Measurements from ENCODE around the gene AKR1E2. TPM values are rescaled to one million over a fixed set of nuclear protein-coding genes. Genes with fewer than 3 reads are reported as not detected.

AKR1E2 gene
- total RNA-seq, 1 experiment from 2014 or later: 4.7 TPM

DNA sequence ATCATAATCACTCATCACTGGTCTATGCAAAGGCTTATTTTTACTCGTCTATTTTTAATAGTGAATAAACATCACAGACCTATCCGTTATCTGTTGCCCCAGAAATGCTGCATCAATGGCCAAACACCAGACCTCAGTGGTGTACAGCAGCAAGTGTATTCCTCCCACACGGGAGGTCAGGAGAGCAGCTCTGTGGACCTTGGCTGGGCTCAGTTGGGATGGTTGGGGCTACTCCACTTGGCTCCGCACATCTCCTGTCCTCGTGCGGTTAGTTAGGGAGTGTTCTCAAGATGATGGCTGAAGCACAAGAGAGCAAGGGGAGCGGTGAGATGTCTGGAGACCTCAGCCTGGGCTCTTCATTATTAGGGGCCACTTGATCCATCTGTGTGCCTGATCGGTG, 2.0 kb downstream of the AKR1E2 start:
- in situ Hi-C loops (cut with HindIII; ENCODE audit: low pct_unique_long_range_greater_than_20kb, low sequenced_read_pairs) (no loop called here), intact Hi-C loops (cut with micrococcal nuclease; ENCODE audit: unreplicated experiment) (no loop called here)
- POLR2A ChIA-PET: no interaction called here

DNA sequence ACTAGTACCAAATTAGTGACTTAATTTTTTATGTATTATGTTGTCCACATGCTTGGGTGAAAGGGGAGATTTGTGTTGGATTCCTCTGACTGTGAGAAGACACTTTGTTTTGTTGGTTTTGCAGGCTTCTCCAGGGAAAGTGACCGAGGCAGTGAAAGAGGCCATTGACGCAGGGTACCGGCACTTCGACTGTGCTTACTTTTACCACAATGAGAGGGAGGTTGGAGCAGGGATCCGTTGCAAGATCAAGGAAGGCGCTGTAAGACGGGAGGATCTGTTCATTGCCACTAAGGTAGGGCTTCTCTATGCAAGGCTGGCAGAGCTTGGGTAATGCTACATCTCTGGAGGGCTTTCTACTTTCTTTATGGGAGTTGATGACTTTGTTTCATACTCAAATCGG, 4.5 kb downstream of the AKR1E2 start:
- H3K4me3 ChIP-seq (ENCODE audit: low read depth in 2 of 2, low read length in 2 of 2): no peak overlapping the region
- intact Hi-C loops (cut with micrococcal nuclease; ENCODE audit: unreplicated experiment): no loop called here
- H3K27ac ChIP-seq (ENCODE audit: low read length): no peak overlapping the region
- TF ChIP-seq SIN3A (IDR thresholded peaks at IDR 0.05; ENCODE audit: borderline replicate concordance, insufficient read depth, low read depth, low read length) (no peak), POLR2AphosphoS5 (IDR thresholded peaks at IDR 0.05; ENCODE audit: low read depth, low read length) (no peak), TCF7L2 (IDR thresholded peaks at IDR 0.05; ENCODE audit: low read depth, low read length) (no peak)
- TF ChIP-seq, protein P1, sequence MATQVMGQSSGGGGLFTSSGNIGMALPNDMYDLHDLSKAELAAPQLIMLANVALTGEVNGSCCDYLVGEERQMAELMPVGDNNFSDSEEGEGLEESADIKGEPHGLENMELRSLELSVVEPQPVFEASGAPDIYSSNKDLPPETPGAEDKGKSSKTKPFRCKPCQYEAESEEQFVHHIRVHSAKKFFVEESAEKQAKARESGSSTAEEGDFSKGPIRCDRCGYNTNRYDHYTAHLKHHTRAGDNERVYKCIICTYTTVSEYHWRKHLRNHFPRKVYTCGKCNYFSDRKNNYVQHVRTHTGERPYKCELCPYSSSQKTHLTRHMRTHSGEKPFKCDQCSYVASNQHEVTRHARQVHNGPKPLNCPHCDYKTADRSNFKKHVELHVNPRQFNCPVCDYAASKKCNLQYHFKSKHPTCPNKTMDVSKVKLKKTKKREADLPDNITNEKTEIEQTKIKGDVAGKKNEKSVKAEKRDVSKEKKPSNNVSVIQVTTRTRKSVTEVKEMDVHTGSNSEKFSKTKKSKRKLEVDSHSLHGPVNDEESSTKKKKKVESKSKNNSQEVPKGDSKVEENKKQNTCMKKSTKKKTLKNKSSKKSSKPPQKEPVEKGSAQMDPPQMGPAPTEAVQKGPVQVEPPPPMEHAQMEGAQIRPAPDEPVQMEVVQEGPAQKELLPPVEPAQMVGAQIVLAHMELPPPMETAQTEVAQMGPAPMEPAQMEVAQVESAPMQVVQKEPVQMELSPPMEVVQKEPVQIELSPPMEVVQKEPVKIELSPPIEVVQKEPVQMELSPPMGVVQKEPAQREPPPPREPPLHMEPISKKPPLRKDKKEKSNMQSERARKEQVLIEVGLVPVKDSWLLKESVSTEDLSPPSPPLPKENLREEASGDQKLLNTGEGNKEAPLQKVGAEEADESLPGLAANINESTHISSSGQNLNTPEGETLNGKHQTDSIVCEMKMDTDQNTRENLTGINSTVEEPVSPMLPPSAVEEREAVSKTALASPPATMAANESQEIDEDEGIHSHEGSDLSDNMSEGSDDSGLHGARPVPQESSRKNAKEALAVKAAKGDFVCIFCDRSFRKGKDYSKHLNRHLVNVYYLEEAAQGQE (IDR thresholded peaks at IDR 0.05; ENCODE audit: insufficient read depth in 1 of 2, low read depth in 2 of 2, low read length in 1 of 2): no peak
- TF ChIP-seq, protein P2, sequence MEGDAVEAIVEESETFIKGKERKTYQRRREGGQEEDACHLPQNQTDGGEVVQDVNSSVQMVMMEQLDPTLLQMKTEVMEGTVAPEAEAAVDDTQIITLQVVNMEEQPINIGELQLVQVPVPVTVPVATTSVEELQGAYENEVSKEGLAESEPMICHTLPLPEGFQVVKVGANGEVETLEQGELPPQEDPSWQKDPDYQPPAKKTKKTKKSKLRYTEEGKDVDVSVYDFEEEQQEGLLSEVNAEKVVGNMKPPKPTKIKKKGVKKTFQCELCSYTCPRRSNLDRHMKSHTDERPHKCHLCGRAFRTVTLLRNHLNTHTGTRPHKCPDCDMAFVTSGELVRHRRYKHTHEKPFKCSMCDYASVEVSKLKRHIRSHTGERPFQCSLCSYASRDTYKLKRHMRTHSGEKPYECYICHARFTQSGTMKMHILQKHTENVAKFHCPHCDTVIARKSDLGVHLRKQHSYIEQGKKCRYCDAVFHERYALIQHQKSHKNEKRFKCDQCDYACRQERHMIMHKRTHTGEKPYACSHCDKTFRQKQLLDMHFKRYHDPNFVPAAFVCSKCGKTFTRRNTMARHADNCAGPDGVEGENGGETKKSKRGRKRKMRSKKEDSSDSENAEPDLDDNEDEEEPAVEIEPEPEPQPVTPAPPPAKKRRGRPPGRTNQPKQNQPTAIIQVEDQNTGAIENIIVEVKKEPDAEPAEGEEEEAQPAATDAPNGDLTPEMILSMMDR (IDR thresholded peaks at IDR 0.05): no peak
- DNase-seq (ENCODE audit: low read depth, low spot score) (no peak), ATAC-seq (no peak)
- no peaks in the 10 kb centered on the region for H3K36me3 ChIP-seq (ENCODE audit: control insufficient read depth, insufficient read depth, low read length)
- H3K27me3 ChIP-seq (ENCODE audit: control insufficient read depth, insufficient read depth, low read length): no peaks in the 10 kb centered on the region
- ChIA-PET CTCF (no interaction called here), POLR2A (no interaction called here)
- H3K4me1 ChIP-seq (ENCODE audit: control insufficient read depth, insufficient read depth, low read length): no peaks in the 10 kb centered on the region
- in situ Hi-C loops (cut with HindIII; ENCODE audit: low pct_unique_long_range_greater_than_20kb, low sequenced_read_pairs): no loop called here
- no TSS peak for BruUV-seq (replicated peaks)
- H3K9me3 ChIP-seq (ENCODE audit: control insufficient read depth, insufficient read depth, low read depth, low read length): no peaks in the 10 kb centered on the region

More for the DNA sequence above, 2.0 kb downstream of the AKR1E2 start:
- no peak overlapping the region for H3K27ac ChIP-seq (ENCODE audit: low read length)
- CTCF ChIA-PET: interaction anchor here (0.5 kb wide), 1 partner anchor 14 kb away, joined by 10 read pairs; no protein-coding TSS in a partner anchor
- H3K4me3 ChIP-seq (ENCODE audit: low read depth in 2 of 2, low read length in 2 of 2): no peak overlapping the region
- H3K36me3 ChIP-seq (ENCODE audit: control insufficient read depth, insufficient read depth, low read length): no peaks in the 10 kb centered on the region
- ATAC-seq (no peak), DNase-seq (ENCODE audit: low read depth, low spot score) (no peak)
- H3K27me3 ChIP-seq (ENCODE audit: control insufficient read depth, insufficient read depth, low read length): no peaks in the 10 kb centered on the region
- H3K9me3 ChIP-seq (ENCODE audit: control insufficient read depth, insufficient read depth, low read depth, low read length): no peaks in the 10 kb centered on the region; the same call in 1 of the 2 replicates
- no peaks in the 10 kb centered on the region for H3K4me1 ChIP-seq (ENCODE audit: control insufficient read depth, insufficient read depth, low read length)
- no peak for TF ChIP-seq TCF7L2 (IDR thresholded peaks at IDR 0.05; ENCODE audit: low read depth, low read length)
- no TSS peak for BruUV-seq (replicated peaks)

DNA sequence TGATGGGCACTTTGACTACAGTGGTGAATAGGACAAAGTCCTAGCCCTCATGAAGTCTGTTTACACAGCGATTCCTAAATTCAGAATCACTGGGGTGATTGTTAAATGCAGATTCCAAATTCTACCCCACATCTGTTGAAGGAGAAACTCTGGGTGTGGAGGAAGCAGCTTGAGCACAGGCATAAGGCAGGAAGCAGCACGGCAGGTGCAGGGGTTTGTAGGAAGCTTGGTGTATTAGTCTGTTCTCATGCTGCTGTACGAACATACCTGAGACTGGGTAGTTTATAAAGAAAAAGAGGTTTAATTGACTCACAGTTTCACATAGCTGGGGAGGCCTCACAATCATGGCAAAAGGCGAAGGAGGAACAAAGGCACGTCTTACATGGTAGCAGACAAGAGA, 5.1 kb downstream of the AKR1E2 start:
- TF ChIP-seq POLR2AphosphoS5 (IDR thresholded peaks at IDR 0.05; ENCODE audit: low read depth, low read length) (no peak), TCF7L2 (IDR thresholded peaks at IDR 0.05; ENCODE audit: low read depth, low read length) (no peak), SIN3A (IDR thresholded peaks at IDR 0.05; ENCODE audit: borderline replicate concordance, insufficient read depth, low read depth, low read length) (no peak)
- TF ChIP-seq, protein P2 (IDR thresholded peaks at IDR 0.05): no peak
- TF ChIP-seq, protein P1 (IDR thresholded peaks at IDR 0.05; ENCODE audit: insufficient read depth in 1 of 2, low read depth in 2 of 2, low read length in 1 of 2): no peak
- no peaks in the 10 kb centered on the region for H3K36me3 ChIP-seq (ENCODE audit: control insufficient read depth, insufficient read depth, low read length)
- H3K4me3 ChIP-seq (ENCODE audit: low read depth in 2 of 2, low read length in 2 of 2): no peak overlapping the region
- BruUV-seq (replicated peaks): no TSS peak
- in situ Hi-C loops (cut with HindIII; ENCODE audit: low pct_unique_long_range_greater_than_20kb, low sequenced_read_pairs) (no loop called here), intact Hi-C loops (cut with micrococcal nuclease; ENCODE audit: unreplicated experiment) (no loop called here)
- no peaks in the 10 kb centered on the region for H3K4me1 ChIP-seq (ENCODE audit: control insufficient read depth, insufficient read depth, low read length)
- POLR2A ChIA-PET: no interaction called here
- H3K27ac ChIP-seq (ENCODE audit: low read length): no peak overlapping the region
- H3K9me3 ChIP-seq (ENCODE audit: control insufficient read depth, insufficient read depth, low read depth, low read length): no peaks in the 10 kb centered on the region
- H3K27me3 ChIP-seq (ENCODE audit: control insufficient read depth, insufficient read depth, low read length): no peaks in the 10 kb centered on the region
- CTCF ChIA-PET: no interaction called here
- ATAC-seq (no peak), DNase-seq (ENCODE audit: low read depth, low spot score) (no peak)
